ENCODE data around the gene SLX4IP.

SLX4IP gene

GRCh38 chr20:10654630-10655029 is 219.5 kb downstream of the SLX4IP start:
- DNase-seq = no peak

- DNase-seq = no peak
These were observed 220.9 kb downstream of the SLX4IP start for GRCh38 chr20:10655720-10656669.

GRCh38 chr20:10657453-10657852 is 222.3 kb downstream of the SLX4IP start:
- no peak for DNase-seq

DNA sequence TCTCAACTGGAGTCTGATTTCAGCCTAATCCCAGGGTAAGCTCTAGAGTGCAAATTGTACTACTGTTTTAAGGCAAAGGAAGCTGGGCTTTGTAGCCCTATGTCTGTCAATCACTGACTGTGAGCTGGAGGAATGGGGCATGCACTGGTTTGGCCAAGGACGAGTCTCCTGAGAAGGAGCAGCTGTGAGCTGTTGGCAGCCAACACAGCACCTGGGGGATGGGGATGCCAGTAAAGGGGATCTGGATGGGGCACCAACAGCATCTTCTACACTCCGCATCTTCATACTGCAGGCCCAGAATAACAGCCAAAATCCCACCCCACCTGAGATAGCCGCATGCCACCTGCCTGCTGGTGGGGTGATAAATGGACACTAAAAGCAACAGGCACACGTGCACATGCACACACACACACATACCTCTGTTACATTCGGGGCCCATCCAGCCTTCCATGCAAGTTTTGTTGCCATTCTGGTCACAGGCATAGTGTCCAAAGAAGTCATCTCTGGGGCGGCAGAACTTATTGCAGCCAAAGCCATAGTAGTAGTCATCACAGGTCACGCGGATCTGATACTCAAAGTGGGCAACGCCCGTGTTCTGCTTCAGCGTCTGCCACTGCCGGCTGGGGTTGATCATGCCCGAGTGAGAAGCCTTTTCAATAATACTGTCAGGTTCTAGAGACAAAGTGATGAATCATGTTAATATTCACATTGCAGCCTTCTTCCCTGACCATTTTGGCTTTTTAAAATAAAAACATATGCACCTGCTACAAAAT is 223.1 kb downstream of the SLX4IP start:
- no peak for DNase-seq

DNA sequence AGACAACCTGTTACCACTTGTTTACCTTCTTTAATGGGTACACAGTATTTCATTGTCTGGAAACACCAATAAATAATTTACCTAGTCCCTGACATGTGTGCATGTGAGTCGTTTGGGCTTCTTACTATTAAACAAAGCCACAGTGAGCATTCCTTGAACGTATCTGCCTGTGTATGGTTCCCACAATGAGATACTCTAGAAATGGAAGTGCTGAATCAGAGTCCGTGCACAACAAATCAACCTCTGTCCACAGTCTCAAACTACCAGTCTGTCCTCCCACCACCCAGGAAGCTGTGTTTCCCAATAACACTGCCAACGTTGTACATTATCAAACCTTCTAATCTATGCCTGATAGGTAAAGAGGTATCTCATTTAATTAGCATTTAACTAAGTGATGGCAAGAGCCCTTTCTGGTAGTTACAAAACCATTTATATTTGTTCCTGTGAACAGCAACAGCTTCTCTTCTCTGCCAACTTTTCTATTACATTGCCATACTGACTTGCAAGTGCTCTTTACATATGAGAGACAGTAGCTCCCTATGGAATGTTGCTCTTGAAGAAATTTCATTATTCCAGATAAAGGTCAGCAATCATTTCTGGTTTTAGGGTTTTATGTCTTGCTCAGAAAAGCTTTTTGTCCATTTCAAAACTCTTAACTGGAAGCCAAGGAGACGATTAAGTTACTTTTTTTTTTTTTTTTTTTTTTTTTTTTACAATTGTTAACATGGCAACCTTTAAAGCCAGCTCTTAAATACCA is 223.9 kb downstream of the SLX4IP start:
- no peak for DNase-seq

GRCh38 chr20:10659651-10660601 is 224.8 kb downstream of the SLX4IP start:
- no peak for DNase-seq

- no peak for DNase-seq
These were observed 225.6 kb downstream of the SLX4IP start for GRCh38 chr20:10660661-10661060.

DNA sequence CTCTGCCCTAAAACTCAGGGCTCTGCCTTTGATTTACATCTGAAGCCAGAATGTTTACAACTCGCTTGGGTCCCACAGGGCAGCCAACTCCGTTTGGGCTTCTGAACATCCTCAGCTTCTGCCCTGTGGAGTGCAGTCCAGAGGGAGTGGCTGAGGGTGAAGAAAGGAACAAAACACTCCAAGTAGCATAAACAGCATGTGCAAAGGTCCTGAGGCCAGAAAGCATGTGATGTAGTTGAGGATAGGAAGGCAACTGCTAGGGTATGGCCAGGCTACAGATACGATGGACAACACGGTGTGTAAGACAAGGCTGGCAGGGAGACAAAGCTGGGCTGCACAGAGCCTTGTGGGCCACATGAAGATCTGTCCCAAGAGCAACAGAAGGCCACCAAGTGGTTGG is 226.2 kb downstream of the SLX4IP start:
- no peak for DNase-seq

GRCh38 chr20:10662151-10662550 is 227.0 kb downstream of the SLX4IP start:
- DNase-seq = no peak

DNA sequence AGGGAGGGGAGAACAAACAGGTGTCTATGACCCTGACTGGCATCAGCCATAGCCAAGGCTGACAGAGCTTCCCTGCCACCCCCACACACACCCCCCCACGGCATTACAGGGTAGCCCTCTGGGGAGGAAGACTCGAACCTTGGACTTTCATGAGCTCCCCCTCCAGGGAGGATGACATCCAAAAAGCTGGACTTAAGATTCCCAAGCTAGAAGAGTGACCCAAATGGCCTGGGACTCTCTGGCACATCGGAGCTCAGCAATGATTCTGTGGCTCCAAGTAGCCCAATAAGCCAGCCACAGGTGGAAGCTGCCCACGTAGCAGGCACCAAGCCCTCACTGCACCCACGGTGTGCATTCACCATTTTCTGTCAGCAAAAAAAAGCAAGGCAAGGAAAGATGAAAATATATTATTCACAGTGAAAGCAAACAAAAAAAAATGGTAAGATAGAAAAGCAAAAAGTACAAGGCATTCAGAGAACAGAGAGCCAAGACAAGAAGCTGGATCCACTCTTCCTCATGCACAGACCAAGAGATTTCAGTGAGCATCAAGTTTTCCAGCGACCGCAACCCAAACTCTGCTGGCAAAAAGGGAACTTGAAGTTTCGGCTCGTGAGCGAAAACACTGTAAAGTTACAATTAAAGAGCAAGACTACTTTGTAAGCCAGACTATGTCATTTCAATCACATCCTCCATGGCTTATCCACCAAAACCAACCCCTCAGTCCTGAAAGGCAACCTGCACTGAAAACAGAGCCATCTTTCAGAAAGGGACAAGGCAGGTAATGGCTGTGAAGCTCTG is 227.8 kb downstream of the SLX4IP start:
- DNase-seq = no peak

GRCh38 chr20:10663756-10664155 is 228.7 kb downstream of the SLX4IP start:
- DNase-seq = no peak

DNA sequence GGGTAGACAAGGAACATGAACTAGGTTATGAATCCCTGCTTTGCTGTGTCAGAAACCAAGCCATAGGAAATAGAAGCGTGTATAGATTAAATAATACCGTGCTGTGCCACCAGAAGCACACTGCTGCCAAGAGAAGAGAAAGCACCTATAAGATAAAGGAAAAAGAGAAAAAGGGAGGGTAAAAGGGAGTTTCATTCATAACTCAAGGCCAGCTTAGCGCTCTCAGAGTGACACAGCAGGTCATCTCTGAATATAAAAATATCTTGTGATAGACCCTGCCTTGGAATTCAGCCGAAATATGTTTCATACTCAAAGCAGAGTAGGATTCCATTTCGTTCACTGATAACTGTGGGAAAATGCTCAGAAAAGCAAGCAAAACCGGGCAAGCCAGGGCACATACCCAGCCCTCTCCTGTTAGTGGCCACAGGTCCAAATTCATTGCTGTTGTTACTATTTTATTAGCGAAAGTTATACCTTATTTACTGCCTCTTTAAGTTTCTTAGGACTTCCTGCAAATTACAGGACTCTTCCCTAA is 230.0 kb downstream of the SLX4IP start:
- DNase-seq = no peak

DNA sequence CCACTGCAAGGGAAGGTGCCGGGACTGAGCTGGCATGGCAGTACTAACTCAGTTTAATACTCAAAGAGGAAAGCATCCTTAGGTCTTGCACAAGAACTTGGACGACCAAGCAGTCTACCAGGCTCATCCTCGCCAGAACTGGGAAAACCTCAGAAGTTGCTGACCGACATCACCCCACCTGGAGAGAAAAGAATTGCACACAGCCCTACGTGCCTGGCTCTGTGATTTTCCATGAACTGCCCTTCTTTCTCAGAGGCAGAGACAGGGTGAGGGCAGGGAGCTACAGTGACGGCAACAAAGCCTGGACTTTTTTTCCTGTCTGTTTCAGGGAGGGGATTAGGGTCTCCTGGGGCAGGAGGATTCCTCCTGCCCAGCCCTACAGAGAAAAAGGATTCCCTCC is 230.7 kb downstream of the SLX4IP start:
- DNase-seq = no peak

- no peak for DNase-seq
These were observed 231.3 kb downstream of the SLX4IP start for GRCh38 chr20:10666221-10667076.

- DNase-seq = no peak
These were observed 231.9 kb downstream of the SLX4IP start for GRCh38 chr20:10667077-10667401.

DNA sequence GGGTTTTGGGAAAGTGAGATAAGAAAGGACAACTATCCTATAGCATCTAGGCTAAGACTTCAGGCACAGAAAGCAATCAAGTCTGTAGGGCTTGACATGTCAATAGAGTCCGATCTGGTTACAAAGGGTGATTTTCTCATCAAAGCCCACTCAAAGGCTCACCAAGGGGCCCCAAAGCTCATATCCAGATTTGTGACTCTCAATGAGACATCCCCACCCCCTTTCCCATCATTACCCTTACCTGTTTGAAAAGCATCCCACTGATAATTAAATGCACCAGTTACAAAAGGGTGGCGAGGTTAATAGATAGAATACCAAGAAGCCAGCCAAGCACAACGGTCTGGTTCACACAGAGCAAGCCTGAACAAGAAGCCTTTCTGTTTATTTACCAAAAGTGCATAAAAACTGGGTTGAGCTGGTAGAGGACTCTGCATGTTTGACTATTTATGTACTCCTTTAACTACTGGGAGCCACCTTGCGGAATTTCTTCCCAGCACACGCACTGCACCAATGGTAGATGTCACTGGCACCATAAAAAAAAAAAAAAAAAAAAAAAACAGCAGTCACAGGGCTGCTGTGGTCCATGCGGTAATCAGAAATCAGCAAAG is 232.6 kb downstream of the SLX4IP start:
- DNase-seq = no peak

DNA sequence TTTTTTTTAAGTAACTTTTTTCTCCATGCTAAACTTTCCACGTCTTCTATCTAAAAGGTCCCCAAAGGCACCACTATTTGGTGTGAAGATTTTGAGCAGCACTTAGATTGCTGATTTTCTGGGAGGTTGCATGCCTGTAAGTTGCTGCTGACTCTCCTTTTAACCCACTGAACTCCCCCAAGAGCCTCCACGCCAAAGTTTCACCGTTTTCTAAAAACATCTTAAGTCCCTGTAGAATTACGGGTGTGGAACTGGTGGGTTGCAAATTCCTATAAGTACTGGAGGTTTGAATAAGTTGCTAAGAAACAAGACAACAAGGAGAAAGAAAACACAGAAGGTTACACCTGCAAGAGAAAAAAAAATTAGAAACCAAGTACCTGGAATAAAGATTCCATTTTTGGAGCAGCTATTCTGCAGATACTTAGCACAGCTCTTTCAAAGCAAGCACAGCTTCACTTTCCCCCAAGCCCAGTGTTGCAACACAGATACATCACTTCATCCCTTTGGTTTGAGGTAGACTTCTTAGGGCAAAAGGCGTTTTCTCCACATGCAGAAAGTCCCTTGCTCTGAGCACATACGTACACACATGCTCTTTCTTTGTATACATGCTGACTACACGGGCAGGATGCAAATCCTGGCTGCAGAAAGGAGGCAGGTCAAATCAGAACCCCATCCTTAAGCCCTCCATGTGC is 233.7 kb downstream of the SLX4IP start:
- no peak for DNase-seq

- DNase-seq = no peak
These were observed 234.8 kb downstream of the SLX4IP start for GRCh38 chr20:10669843-10670446.
